ENCODE results near the gene PNN. TPM values are rescaled to one million over a fixed set of nuclear protein-coding genes. Genes with fewer than 3 reads are reported as not detected.
"Not testable (repeated sequence)": the region's sequence is repeated elsewhere in the genome, so short reads cannot be mapped to it uniquely, and the experiment has no call there.

The PNN gene
- total and polyA plus RNA-seq, 2 of the 4 experiments (the other 2 are of a cell fraction), result 14.9 to 28.8 TPM

DNA sequence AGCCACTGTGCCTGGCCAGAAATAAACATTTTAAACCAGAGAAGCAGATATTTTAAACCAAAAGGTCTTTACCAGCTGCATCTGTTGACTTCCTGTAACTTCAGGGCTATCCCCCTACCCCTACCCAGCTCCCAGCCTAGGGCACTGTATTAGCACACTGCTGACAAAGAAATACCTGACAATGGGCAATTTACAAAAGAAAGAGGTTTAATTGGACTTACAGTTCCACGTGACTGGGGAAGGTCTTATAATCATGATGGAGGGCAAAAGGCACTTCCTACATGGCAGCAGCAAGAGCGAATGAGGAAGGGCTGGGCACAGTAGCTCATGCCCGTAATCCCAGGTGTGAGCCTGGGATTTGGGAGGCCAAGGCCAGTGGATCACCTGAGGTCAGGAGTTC lies 34.9 kb upstream of the PNN start:
- Histone ChIP-seq H3K23ac (ENCODE audit: low read depth, low read length) (no peak overlapping the region), H3K9ac (ENCODE audit: low read depth, low read length) (no peak overlapping the region), H3K14ac (replicated peaks; ENCODE audit: low read depth, low read length) (no peak overlapping the region), H2AK9ac (replicated peaks; ENCODE audit: low read depth, low read length, poor library complexity) (no peak overlapping the region), H2BK20ac (ENCODE audit: low read depth, low read length) (no peak overlapping the region), H4K8ac (ENCODE audit: low read depth in 2 of 2, low read length in 2 of 2) (no peak overlapping the region), H4K20me1 (ENCODE audit: insufficient read depth, low read length) (no peaks in the 10 kb centered on the region), H4K91ac (ENCODE audit: insufficient read depth, low read depth, low read length) (no peak overlapping the region), H2BK15ac (ENCODE audit: low read depth, low read length) (no peak overlapping the region), H3K9me3 (ENCODE audit: control insufficient read depth, insufficient read depth, low read length) (no peaks in the 10 kb centered on the region; the same call in 1 of the 2 replicates), H3K9me1 (ENCODE audit: insufficient read depth, low read length) (no peaks in the 10 kb centered on the region), H2AK5ac (ENCODE audit: low read depth, low read length) (no peak overlapping the region), H3K27me3 (ENCODE audit: control insufficient read depth, insufficient read depth, low read length) (no peaks in the 10 kb centered on the region), H3K4me2 (ENCODE audit: low read depth, low read length) (no peak overlapping the region), H3K79me1 (ENCODE audit: low read depth in 1 of 2, low read length in 2 of 2) (no peaks in the 10 kb centered on the region), H2BK5ac (ENCODE audit: low read depth, low read length, poor library complexity, severe bottlenecking) (no peak overlapping the region), H3K4ac (ENCODE audit: low read depth, low read length) (no peak overlapping the region), H3K27ac (ENCODE audit: insufficient read depth, low read length) (no peak overlapping the region; the same call in 1 of the 2 replicates), H3K4me1 (ENCODE audit: control insufficient read depth, insufficient read depth, low read length) (peaks cover 6% of the 10 kb centered on the region; the same call in 1 of the 2 replicates), H3K4me3 (ENCODE audit: insufficient read depth, low read depth, low read length) (no peak overlapping the region), H3K18ac (ENCODE audit: low read depth, low read length) (no peak overlapping the region), H2BK120ac (ENCODE audit: low read depth, low read length) (no peak overlapping the region), H2AFZ (replicated peaks; ENCODE audit: low read length, poor library complexity) (no peak overlapping the region), H4K5ac (ENCODE audit: low read depth, low read length) (no peak overlapping the region), H3K56ac (ENCODE audit: extremely low read depth, insufficient read depth, low read length) (no peak overlapping the region), H3K36me3 (ENCODE audit: control insufficient read depth, insufficient read depth, low read length) (peaks cover 14% of the 10 kb centered on the region)
- no peak for ATAC-seq (ENCODE audit: low read depth)
- TF ChIP-seq CTCF (conservative IDR thresholded peaks at IDR 0.05; ENCODE audit: low read depth, low read length) (no peak), RCOR1 (IDR thresholded peaks at IDR 0.05; ENCODE audit: insufficient replicate concordance, low read length) (no peak), MAFK (IDR thresholded peaks at IDR 0.05; ENCODE audit: low read depth, low read length) (no peak)
- TF ChIP-seq, protein P1, sequence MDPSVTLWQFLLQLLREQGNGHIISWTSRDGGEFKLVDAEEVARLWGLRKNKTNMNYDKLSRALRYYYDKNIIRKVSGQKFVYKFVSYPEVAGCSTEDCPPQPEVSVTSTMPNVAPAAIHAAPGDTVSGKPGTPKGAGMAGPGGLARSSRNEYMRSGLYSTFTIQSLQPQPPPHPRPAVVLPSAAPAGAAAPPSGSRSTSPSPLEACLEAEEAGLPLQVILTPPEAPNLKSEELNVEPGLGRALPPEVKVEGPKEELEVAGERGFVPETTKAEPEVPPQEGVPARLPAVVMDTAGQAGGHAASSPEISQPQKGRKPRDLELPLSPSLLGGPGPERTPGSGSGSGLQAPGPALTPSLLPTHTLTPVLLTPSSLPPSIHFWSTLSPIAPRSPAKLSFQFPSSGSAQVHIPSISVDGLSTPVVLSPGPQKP (IDR thresholded peaks at IDR 0.05; ENCODE audit: borderline replicate concordance, low read depth, low read length), result no peak
- no TSS peak for BruUV-seq (replicated peaks)
- POLR2A ChIA-PET (ENCODE audit: unreplicated experiment), result no interaction called here
- intact Hi-C loops (cut with micrococcal nuclease) (no loop called here), in situ Hi-C loops (cut with MboI; ENCODE audit: low sequenced_read_pairs) (no loop called here), dilution Hi-C loops (cut with HindIII; ENCODE audit: low sequenced_read_pairs, unreplicated experiment) (no loop called here)
- 65% methylated on average over 2 of the region's 3 CpGs; no CpG with 5 or more reads in 1 of the 2 experiments for WGBS, 2 experiments (ENCODE audit: extremely low coverage in 2 of 2, insufficient read length in 1 of 2)
- CTCF ChIA-PET, result no interaction called here
- DNase-seq, result no peak

GRCh38 chr14:39141623-39142022 lies 33.4 kb upstream of the PNN start:
- H3K56ac ChIP-seq (ENCODE audit: extremely low read depth, insufficient read depth, low read length); H2BK5ac ChIP-seq (ENCODE audit: low read depth, low read length, poor library complexity, severe bottlenecking); H3K27me3 ChIP-seq (ENCODE audit: control insufficient read depth, insufficient read depth, low read length); H4K91ac ChIP-seq (ENCODE audit: insufficient read depth, low read depth, low read length); DNase-seq; H2AFZ ChIP-seq (replicated peaks; ENCODE audit: low read length, poor library complexity); H3K9me3 ChIP-seq (ENCODE audit: control insufficient read depth, insufficient read depth, low read length); intact Hi-C loops (cut with micrococcal nuclease); H3K14ac ChIP-seq (replicated peaks; ENCODE audit: low read depth, low read length); H3K9me1 ChIP-seq (ENCODE audit: insufficient read depth, low read length); dilution Hi-C loops (cut with HindIII; ENCODE audit: low sequenced_read_pairs, unreplicated experiment); H2AK5ac ChIP-seq (ENCODE audit: low read depth, low read length); H2BK120ac ChIP-seq (ENCODE audit: low read depth, low read length); H3K4me1 ChIP-seq (ENCODE audit: control insufficient read depth, insufficient read depth, low read length); BruUV-seq (replicated peaks); ATAC-seq (ENCODE audit: low read depth); H3K27ac ChIP-seq (ENCODE audit: insufficient read depth, low read length); H3K4me3 ChIP-seq (ENCODE audit: insufficient read depth, low read depth, low read length); POLR2A ChIA-PET (ENCODE audit: unreplicated experiment); in situ Hi-C loops (cut with MboI; ENCODE audit: low sequenced_read_pairs); H3K79me1 ChIP-seq (ENCODE audit: low read depth in 1 of 2, low read length in 2 of 2); CTCF ChIA-PET; H3K4me2 ChIP-seq (ENCODE audit: low read depth, low read length); H2BK20ac ChIP-seq (ENCODE audit: low read depth, low read length); H3K23ac ChIP-seq (ENCODE audit: low read depth, low read length); H4K8ac ChIP-seq (ENCODE audit: low read depth in 2 of 2, low read length in 2 of 2); H4K20me1 ChIP-seq (ENCODE audit: insufficient read depth, low read length); H3K4ac ChIP-seq (ENCODE audit: low read depth, low read length); H2BK15ac ChIP-seq (ENCODE audit: low read depth, low read length); H3K9ac ChIP-seq (ENCODE audit: low read depth, low read length); H2AK9ac ChIP-seq (replicated peaks; ENCODE audit: low read depth, low read length, poor library complexity); H4K5ac ChIP-seq (ENCODE audit: low read depth, low read length); H3K18ac ChIP-seq (ENCODE audit: low read depth, low read length): not testable (repeated sequence)
- peaks cover 14% of the 10 kb centered on the region for H3K36me3 ChIP-seq (ENCODE audit: control insufficient read depth, insufficient read depth, low read length)
- no CpG with 5 or more reads among the region's 1 CpG for WGBS, 2 experiments (ENCODE audit: extremely low coverage in 2 of 2, insufficient read length in 1 of 2)
